HG03280 (cell line): ENCODE data around the gene TRIM59.
"Not testable (repeated sequence)": the region's sequence is repeated elsewhere in the genome, so short reads cannot be mapped to it uniquely, and the experiment has no call there.

Source experiments
- ATAC-seq: cut with Tn5 transposase; IDR thresholded peaks from one replicate; pipeline ENCODE4 v1.9.1; 2021; ENCODE audit warnings: mild to moderate bottlenecking, moderate library complexity; ENCODE audit not compliant: unreplicated experiment

Gene TRIM59

DNA sequence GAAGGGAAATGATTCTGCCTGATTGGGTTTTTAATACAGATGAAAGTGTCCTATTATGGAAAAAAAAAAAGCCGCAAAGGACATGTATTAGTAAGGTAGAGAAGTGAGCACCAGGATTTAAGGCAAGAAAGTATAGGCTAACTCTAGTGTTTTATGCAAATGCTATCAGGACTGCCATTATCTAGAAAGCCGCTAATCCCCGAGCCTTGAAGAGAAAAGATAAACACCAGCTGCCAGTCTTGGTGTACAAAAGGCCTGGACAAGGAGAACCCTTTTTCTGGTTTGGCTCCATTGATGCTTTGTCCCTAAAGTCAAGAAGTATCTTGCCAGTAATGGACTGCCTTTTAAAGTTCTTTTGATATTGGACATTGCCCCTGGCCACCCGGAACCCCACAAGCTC is 8.6 kb upstream of the TRIM59 start:
- ATAC-seq = no peak

DNA sequence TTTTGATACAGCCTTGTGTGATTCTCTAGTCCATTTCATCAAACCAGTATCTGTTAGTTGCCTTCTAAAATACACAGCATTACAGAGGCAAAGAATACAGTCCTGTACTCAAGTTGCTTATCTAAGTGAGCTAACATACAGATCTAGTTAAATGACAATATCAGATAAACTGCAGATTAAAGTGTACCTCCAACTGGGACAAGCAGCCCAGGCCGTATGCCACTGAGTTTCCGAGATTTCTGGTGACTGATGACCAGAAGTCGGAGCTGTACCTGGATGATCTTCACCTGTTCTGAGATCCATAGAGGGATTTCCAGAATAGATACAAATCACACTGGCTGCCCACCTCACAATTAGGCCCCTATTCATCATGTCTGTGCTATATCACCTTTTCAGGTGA is 6.3 kb upstream of the TRIM59 start:
- no peak for ATAC-seq

DNA sequence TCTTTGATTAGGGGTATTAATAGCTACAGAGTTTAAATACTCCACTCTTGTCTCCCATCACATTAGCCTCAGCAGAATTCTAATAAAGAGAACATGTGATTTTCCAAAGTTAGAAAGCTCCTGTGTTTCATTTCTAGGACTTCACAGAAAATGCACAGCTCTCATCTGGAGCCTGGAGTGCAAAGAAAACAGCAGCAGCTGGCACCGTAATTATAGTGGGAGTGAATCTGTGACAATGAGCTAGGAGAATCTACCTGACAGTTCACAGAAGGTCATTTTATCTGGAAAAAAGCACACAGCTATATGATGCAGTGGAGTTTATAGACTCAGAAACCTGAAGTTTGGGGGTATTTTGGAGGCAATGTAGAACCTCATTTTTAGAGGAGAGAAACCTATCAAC is 5.4 kb upstream of the TRIM59 start:
- ATAC-seq = no peak

DNA sequence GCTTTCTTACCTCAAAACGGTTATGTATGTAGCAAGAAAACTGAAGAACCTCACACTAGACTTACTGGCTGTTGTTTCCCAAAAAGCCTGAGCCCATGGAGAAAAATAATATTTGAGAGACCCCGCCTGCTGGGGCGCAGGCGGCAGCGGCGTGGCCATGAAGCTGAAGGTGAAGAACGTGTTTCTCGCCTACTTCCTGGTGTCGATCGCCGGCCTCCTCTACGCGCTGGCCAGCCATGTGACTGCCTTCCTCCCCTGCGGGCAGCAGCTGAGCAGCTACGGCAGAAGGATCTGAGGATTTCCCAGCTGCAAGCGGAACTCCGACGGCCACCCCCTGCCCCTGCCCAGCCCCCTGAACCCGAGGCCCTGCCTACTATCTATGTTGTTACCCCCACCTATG is 2.7 kb upstream of the TRIM59 start:
- not testable (repeated sequence) for ATAC-seq

DNA sequence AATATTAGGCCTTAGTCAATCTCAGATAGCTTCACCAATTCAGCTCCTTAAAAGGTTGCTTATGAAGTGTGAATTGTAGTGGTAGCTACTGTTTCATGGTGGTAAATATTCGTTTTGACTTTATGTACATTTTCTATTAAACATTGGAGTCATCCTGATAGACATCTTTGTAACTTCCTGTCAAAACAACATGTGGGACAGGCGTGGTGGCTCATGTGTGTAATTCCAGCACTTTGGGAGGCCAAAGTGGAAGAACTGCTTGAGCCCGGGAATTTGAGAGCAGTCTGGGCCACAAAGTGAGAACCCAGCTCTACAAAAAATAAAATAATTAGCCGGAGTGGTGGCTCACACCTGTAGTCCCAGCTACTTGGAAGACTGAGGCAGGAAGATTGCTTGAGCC is 2.0 kb upstream of the TRIM59 start:
- ATAC-seq = no peak

DNA sequence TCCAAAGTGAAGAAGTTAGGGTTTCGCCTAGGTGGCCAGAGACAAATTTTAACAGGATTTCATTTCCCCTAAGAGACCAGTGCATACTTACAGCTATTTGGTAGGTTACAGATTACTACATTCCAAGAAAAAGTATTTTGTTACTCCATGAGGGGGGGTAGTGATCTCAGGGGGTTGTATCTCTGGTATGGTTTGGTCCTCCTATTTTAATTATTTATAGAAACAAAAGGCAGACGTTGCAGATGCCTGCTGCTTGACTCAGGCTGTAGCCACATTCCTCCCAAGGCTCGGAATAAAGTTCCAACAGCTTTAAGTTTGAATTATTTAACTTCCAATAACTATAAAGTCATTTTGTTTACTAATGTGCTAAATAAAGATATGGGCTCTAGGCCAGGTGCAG is 1.3 kb upstream of the TRIM59 start:
- ATAC-seq = no peak

DNA sequence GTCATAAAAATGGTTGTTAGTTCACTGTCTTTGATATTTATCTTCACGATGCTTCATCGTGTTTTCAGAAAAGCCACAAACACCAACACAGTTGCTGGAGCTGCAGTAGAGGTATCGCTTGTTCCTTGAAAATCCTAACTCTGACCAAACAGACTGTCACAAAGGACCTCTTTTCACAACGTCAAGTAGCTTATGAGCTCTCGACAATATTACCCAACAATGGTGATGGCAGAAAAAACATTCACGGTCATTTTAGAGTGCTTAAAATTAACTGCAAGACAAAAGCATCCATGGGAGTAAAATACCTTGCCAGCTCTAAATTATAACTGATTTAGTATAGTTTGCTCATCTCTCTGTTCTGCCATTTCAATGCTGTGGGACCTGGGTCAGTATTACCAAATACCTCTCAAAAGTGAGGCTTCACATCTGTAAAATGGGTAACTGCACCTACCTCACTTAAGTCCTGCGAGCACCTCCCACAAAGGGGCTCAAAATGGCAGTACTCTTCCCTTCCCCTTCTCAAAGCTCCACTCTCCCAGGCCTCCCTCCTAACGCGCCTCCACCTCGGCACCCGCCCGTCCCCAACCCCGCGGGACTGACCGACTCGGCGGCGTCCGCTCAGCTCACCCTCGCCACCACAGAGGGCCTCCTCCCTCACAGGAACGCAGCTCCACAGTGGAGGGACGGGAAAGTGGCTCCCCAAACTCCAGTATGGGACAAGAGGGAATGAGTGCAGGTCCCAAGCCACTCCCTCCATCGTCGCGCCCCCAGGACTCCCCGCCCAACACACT is 546 bp downstream of the TRIM59 start:
- peak; percentile 44 for ATAC-seq

DNA sequence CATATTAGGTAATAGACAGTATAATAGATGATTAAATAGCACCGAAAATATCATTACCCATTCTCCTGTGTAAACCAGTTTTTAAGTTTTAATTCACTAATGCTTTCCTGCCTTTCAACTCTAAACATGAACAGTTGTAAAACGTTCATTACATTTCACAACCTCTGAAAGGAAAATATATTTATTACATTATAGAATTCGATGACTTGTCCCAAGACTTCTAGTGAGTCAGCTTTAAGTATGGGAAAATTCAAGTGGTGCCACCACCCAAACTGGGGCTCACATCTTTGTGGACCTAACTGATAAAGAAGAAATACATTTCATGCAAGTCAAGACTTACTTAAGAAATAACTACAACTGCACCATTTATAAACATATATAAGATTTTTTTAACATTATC is 2.0 kb downstream of the TRIM59 start:
- no peak for ATAC-seq

DNA sequence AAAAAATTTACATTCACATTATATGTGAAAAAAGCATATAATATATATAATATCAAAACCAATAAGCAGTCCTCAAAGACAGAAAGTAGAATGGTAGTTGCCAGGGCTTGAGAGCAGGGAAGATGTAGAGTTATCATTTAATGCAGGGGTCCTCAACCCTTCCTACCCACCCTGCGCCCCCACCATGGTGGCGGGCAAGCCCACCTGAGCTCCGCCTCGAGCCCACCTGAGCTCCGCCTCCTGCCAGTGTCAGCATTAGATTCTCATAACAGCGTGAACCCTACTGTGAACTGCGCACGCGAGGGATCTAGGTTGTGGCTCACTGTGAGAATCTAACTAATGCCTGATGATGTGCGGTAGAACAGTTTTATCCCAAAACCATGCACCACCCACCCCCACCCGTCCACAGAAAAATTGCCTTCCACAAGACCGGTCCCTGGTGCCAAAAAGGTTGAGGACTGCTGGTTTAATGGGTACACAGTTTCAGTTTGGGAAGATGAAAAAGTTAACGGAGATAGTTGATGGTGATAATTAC is 3.0 kb downstream of the TRIM59 start:
- ATAC-seq = no peak

DNA sequence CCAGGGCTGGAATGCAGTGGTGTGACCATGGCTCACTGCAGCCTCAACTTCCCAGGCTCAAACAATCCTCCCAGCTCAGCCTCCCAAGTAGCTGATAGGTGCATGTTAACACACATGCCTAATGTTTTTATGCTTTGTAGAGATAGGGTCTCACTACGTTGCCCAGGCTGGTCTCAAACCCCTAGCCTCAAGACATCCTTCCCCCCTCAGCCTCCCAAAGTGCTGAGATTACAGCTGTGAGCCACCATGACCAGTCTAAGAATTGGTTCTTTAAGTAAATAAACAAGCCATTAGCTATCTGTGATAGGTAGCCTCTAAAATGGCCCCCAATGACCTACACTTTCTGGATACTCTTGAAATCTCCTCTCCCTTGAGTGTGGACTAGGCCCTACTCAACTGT is 3.7 kb downstream of the TRIM59 start:
- no peak for ATAC-seq

DNA sequence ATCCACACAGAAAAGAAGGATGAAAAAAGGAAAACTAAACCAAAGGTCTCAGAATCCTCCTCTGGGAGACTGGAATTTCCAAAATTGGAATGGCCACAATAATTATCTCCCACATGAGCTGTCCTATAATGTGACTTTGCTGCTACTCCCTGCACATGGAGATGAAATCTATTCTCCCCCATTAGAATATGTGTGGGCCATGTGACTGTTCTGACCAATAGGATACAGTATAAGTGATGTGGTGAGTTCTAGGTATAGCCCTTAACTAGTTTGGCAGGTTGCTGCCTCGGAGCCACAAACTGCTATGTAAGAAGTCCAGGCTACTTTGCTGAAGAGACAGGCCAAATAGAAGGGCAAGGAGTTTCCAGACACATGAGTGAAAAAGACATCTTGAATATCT is 5.2 kb downstream of the TRIM59 start:
- no peak for ATAC-seq

DNA sequence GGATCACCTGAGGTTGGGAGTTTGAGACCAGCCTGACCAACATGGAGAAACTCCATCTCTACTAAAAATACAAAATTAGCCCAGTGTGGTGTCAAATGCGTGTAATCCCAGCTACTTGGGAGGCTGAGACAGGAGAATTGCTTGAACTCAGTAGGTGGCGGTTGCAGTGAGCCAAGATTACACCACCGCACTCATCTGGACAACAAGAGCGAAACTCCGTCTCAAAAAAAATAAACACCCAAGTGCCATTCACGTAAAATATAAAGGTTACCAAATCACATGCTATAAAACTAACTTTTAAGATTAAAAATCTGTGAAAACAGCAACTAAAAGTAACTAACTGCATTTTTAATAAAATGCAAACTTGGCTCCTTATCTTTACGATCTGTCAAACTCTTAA is 8.9 kb downstream of the TRIM59 start:
- no peak for ATAC-seq

DNA sequence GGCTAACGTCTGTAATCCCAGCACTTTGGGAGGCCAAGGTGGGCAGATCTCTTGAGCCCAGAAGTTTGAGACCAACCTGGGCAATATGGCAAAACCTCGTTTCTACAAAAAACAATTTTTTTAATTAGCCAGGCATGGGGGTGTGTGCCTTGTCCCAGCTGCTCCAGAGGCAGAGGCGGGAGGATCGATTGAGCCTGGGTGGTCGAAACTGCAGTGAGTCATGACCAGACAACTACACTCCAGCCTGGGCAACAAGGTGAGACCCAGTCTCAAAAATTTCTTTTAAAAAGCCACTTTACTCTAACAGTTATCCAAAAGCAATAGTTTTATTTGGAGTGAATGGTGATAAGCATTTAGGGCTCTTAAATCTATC is 12.5 kb downstream of the TRIM59 start:
- ATAC-seq = no peak

DNA sequence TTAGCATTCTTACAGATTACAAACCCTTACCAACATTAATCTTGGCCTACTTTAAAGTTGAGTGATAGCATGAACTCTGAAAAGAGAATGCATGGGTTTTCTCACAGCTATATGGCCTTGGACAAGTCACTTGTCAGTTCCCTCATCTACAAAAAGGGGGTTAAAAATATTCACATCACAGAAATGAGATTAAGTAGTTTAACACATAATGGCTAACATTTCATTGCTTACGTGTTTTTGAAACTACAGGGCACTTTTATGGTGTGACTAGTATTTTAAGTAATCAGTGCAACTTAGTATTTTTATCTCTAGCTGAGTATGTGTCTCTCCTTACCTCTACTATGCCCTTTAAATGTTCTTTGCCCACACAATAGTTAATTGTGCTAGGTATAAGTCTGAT is 13.8 kb downstream of the TRIM59 start:
- no peak for ATAC-seq

DNA sequence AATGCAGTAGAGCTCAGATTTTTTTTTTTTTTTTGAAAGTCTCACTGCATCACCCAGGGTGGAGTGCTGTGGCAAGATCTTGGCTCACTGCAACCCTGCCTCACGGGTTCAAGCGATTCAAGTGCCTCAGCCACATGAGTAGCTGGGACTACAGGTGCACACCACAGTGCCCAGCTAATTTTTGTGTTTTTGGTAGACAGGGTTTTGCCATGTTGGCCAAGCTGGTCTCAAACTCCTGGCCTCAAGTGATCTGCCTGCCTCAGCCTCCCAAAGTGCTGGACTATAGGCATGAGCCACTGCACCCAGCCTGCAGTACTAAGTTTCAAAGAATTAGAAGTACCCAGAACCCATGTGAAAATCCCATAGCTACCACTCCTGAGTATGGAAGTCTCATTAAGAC is 14.5 kb downstream of the TRIM59 start:
- ATAC-seq = no peak

DNA sequence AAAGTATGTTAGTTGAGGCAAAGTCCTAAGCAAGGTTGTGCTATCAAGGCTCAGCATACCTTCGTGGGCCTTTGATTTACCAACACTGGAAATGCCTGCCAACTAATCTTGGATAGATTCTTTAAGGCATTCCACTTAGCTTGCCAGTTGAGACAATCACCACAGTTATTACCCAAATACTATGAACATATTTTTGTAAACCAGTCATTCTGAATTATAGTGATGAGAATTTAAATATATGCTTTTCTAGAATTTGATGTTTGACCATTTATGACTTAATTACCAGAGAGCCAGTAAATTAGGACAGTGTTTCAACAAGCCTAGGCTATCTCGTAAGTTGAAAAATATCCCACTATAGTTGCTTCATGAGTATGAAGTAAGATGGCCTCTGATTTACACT is 15.5 kb downstream of the TRIM59 start:
- no peak for ATAC-seq

DNA sequence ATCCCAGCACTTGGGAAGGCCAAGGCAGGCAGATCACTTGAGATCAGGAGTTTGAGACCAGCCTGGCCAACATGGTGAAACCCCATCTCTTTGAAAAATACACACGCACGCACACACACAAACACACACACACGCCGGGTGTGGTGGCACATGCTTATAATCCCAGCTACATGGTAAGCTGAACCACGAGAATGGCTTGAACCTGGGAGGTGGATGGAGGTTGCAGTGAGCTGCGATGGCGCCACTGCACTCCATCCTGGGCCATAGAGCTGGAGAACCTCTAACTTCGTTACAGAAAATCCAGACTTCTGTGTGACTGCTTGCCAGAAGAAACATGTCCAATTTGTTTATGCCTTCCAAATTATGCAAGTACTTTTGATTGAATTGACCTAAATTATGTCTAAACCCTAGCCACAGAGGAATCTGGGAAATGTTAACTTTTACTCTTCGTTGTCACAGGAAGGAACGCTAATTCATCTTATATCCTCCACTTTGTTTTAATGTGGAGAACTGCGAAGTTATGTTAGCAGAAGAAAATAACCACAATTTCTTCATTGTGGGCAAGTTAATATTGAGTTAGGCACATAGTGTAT is 21.7 kb downstream of the TRIM59 start:
- ATAC-seq = no peak

DNA sequence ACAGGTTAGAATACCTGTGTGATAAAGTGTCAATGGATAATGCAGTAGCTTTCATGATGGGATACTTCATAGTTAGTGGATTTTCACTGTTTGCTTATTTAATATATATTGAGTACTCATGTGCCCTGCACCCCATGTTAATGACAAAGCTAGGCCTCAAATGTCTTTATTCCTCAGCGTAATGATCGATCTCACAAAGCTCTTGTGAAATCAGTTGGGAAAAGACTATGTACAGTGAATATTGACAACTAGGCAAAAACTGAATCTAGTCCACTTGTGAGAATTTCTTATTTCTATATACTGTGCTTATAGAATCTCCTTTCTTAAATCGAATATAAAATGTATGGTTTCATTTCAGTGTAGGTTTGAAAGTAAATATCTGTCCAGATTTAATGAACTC is 32.3 kb downstream of the TRIM59 start:
- no peak for ATAC-seq

DNA sequence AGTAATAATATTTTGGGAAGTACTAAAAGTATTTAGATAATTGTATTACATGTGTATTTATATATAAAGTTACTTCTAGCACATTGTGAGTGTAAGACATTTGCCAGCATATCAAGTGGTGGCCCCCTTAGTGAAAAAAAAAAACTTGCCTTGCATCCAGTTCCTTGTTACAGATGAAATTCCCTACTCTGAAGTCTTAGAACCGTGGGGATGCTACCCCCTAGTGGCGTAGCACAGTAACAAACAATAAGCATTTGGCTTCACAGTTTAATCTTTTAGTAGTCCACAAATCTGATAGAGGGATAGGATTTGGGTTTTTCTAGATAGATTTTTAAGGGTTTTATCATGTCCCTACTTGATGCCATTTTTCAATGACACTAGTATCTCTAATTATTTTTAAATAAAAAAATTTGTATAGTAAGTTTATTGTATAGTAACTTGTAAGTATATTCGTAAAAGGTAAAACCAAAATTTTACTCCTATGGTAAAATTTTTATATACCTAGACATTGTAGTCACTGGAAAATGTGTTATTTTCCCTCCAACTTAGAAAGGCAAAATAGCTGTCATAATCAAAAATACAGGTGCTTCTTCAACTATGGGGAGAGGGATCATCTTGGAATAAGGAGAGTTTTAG is 35.9 kb downstream of the TRIM59 start:
- peak; percentile 81 for ATAC-seq

DNA sequence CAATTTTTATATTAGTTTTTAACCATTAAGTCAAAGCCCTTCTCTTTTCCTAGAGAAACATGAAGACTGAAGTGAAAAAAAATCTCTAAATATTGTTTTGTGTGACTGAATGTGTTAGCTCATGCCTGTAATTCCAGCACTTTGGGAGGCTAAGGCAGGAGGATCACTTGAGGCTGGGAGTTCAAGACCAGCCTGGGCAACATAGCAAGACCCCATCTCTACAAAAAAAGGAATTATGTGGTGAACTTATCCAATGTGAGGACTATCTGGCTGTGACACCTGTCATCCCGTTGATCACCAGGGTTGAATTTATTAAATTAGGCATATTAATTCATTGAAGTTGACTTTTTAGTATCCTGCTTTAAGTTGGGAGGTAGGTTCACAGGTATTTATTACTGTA is 37.1 kb downstream of the TRIM59 start:
- no peak for ATAC-seq

DNA sequence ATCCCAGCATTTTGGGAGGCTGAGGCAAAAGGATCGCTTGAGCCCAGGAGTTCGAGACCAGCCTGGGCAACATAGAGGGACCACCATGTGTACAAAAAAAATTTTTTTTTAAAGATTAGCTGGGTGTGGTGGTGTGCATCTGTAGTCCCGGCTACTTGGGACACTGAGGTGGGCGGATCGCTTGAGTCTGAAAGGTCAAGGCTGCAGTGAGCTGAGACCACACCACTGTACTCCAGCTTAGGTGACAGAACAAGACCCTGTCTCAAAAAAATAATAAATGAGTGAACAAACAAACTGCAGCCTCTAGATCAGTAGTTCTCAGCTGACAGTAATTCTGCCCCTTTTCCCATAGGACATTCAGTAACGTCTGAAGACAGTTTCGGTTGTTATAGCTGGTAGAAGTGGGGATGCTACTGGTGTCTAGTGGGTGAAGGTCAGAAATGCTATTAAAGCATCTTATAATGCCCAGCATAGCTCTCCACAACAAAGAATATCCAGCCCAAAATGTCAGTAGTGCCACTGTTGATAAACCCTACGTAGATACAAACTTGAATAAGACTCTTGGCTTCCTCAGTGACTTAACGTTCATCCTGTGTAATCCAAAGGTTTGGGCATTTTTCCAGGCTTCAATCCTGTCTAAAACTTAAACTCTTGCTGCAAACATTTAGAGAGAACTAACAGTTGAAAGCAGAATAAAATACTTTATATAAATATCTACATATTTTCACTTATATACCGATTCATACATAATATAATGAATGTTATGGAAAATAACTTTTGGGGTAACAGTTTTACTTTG is 39.6 kb downstream of the TRIM59 start:
- ATAC-seq = no peak
